Activated CD4-positive, alpha-beta T cell treated with anti-CD3 and anti-CD28 coated beads, Interleukin-2, Interleukin-6, amounts not matched to agents 100 ng/mL and 50 ng/mL, durations not matched to agents 16 hours and 8 hours (primary cell): ENCODE measurements around the gene NCBP3.
A peak's percentile ranks its signal among the peaks of the same experiment; 100 is the strongest.
"Not testable (repeated sequence)": the region's sequence is repeated elsewhere in the genome, so short reads cannot be mapped to it uniquely, and the experiment has no call there.

Experiments
- DNase-seq: peaks from one replicate; pipeline ENCODE4 v3.0.0-alpha.2; 2020

The NCBP3 gene

DNA sequence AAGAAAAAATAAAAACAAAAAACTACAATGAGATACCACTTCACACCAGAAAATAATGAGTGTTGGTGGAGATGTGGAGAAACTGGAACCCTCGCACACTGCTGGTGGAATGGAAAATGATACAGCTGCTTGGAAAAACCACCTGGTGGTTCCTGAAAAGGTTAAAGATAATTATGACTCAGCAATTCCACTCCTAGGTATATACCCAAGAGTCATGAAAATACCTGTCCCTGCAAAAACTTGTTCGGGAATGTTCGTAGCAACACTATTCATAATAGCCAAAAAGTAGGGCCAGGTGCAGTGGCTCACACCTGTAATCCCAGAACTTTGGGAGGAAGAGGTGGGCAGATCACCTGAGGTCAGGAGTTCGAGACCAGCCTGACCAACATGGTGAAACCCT lies 36.9 kb downstream of the NCBP3 start:
- no peak for DNase-seq

DNA sequence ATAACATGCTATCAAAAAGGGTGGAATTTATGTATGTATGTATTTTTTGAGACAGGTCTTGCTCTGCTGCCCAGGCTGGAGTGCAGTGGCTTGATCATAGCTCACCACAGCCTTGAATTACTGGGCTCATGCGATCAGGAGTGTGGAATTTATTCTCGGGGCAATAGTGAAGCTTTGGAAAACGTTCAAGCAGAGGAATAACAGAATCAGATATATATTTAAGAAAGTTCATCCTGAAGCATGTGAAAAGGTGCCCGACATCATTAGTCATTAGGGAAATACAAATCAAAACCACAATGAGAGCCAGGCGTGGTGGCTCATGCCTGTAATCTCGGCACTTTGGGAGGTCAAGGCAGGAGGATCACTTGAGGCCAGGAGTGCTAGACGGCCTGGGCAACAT lies 37.3 kb downstream of the NCBP3 start:
- no peak for DNase-seq

DNA sequence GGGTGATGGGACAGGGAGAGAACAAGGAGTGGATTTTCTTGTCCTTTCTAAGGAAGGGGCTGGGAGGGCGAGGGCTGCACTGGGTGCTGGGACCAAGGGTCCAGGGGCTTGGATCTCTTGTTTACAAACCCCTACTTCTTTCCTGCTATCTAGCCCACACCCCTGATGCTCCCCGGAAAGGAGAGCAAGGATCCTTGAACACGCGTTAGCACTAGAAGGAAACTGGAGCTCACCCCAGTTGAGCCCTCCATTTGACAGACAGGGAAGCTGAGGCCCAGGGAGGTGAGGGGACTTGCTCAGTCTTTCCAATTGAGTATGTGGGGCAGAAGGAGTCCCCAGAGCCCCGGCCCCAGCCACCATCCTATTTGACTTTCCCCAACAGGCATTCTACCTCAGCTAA lies 40.5 kb downstream of the NCBP3 start:
- DNase-seq, result no peak

DNA sequence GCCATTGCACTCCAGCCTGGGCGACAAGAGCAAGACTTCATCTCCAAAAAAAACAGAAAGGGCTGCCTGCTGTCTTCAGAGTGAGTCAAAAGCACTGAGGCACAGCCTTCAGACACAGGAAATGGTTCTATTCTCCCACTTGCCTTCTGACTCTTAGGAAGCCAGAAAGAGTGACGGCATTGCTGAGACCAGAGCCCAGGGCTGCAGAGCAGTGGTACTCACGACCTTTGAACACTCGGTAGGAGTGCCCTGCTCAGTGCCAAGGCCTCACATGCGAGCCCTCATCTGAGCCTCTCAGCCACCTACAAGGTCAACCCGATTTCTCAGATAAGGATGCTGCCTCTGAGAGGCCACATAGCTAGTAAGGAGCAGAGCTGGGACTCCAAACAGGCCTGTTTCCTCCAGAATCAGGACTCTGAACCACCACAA lies 41.5 kb downstream of the NCBP3 start:
- DNase-seq, result peak; percentile 80

DNA sequence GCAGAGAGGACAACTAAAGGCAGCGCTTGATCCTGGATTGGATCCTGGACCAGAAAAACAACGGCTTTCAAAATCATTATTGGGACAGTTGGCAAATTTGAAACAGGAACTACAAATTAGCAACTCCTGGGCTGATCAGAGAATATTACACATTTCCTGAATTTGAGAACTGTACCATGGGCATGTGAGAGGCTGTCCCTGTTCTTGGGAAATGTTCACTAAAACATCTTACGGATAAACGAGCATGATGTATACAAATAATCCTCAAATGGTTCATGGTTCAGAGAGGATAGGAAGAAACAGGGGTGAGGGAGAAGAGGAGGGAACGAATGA lies 42.8 kb downstream of the NCBP3 start:
- DNase-seq, result no peak

DNA sequence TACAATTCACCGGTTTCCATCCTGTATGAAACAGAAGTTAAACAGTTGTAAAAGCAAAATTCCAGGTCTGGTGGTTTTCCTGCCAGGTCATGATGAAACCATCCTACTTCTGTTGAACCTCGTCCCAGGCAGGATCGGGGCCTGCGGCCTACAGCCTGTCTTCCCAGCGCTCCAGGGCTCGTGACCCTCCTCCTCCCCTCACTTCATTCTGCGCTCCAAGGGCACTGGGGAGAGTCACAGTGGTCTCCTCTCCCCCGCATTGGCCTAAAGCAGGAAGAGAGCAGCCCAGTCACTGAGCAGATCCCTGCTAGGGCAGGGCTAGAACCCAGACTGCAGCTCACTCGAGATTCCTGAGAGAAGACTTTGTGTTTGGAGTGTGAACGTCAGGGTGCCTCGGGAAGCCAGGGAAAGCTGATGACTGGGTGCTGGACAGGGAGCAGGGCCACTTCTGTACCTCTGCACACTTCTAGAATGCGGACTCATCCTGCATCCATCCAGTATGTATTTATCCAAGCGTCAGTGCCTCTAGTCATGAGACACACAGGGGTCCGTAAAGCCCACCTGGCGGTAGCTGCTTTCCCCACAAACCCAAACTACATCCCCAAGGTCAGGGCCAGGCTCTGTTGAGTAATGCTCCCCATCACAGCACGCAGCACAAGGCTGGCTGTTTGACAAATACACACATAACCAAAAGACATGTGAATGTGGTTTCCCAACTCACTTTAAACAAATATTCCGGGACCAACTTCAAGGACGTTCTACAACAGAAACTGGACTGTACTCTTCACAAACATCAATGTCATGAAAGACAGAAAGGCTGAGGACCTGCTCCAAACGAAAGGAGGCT lies 43.4 kb downstream of the NCBP3 start:
- no peak for DNase-seq

DNA sequence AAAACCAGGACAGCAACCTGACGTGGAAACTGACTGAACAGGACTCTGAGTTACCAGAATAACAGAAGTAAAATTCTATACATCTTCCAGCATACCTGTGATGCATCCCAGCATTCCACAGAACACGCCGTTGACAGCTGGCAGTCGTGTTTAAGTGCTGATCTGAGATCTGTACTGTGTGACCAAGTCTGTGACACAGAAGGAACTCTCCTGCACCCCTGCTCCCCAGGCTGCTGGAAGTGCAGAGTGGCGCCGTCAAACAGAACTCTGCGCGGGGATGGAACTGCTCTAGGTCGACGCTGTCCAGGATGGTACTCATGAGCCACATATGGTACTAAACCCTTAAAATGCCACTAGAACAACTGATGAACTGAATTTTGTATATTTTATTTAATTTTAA lies 44.3 kb downstream of the NCBP3 start:
- DNase-seq, result no peak

DNA sequence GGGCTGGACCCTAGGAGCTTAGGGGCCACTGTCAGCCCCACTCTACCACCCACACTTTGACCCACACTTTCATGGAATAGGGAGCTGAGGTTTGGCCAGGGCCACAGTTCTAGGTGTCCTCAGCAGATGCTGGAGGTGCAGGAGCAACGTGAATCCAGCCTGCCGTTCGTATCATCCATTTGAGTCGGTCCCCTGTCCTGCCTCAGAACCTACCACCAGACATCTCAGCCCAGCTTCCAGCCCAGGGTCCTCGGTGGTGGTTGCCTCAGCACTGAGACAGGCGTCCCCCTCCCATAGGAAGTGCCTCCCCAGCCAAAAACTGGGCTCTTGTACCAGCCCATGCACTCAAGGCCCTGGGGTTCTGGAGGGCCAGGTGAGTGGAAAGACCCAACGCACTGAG lies 44.7 kb downstream of the NCBP3 start:
- no peak for DNase-seq

DNA sequence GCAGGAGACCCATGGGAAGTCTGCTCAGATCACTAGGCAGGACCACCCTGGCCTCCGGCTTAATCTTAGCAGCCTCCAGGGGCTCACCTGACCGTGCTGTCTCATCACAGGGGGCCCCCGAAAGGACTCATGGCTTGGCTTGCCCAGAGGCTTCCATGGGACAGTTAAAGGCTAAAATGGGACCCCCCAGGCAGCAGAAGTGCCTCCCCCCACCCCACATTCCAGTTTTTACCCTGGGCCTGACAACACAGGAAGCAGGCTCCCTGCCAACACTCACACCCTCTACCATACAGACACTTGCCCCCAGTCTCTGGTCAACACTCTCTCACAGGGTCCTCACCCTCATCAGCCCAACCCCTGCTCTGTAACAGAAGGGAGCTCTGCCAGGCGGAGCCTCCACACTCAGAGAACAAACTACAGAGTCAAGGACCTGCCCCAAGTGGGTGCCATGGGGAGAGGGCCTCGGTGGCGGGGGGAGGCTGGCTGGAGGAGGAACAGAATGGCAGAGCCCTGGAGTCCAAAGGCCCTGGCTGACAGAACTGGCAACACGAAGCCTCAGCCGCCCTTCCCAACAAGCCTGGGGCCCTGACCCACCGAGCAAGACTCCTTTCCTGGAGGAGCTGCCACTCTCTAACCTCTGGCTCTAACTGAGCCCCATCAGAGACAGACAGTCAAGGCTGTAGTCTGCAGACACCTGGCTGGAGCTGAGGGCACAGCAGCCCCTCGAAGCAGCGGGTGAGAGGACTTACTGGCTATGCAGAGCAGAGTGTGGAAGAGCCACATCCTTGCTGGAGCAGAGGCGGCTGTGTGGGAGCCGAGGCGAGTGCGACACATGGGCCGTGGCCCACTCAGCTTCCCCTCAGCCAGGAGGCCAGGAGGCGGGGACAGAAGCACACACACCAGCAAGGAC lies 45.4 kb downstream of the NCBP3 start, which contains the start of gene ITGAE:
Gene ITGAE (minus strand): TSS at position 827 of the 910 bp plus-strand sequence. CDS start 44 bp downstream, at position 783.
- DNase-seq, result no peak

DNA sequence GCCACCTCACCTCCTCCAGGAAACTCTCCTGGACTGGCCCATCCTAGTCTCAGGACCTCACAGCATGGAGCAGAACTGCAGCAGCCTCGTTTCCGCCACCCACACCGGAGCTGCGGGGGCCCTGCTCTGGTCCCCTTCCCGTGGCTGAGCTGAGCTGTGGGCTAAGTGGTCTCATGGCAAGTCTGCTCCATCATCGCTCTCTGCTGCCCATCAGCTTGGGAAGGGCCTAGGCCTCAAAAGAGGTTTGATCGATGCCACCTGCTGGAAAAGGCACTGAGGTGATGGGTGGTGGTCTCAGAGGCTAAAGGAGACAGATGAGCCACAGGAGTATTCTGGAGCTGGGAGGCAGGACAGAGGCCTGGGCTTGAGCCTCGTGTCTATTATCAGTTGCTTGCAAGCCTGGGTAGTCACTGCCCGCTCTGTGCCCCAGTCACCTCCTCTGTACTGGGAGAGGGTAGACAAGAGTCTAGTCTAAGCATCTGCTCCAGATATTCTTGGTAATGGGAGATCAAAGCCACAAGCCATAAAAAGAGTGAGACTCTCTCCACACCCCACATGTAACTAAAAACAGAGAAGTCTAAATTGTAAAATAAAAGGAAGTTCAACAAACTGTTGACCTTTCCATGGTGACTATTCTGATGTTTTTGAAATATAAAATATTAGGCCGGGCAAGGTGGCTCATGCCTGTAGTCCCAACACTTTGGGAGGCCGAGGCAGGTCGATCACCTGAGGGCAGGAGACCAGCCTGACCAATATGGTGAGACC lies 46.7 kb downstream of the NCBP3 start:
- no peak for DNase-seq

DNA sequence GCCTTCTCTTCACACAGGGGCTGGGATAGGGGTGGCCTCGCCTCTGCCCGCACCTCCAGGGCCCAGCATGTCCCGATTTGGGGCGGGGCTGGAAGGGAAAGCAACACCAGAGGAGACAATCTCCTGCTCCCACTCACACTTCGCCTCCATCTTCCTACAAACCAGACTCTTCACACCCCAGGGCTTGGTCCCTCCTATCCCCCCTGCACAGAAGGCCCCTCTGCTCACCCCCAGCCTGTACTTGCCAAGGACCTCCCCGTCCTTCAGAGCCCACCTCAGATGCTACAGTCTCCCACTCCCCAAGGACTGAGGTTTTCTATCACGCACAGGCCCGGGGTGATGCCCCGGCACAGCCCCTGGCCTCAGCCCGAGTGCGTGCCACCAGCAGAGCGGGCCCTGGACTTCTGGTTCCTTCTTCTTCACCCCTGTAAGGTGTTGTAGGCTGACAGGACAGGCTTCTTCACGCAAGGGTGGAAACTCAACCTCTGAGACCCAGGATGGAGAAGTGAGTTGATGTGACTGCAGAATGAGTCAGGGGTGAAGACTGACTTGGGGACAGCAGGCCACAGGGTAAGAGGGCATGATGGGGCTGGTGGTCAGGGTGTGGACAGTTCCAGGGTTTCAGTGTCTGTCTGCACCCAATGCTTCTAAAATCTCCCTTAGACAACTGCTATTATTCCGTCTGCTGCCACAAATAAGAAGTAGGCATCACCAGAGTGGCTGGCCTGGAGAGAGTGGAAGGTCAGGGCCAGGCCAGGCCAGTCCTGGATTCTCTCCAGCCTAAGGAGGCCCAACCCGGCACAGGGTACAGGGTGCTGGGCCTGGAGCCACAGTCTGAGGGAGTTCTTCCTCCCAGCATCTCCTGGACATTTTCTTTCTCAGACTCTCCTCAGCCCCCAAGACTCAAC lies 47.5 kb downstream of the NCBP3 start:
- DNase-seq, result no peak

DNA sequence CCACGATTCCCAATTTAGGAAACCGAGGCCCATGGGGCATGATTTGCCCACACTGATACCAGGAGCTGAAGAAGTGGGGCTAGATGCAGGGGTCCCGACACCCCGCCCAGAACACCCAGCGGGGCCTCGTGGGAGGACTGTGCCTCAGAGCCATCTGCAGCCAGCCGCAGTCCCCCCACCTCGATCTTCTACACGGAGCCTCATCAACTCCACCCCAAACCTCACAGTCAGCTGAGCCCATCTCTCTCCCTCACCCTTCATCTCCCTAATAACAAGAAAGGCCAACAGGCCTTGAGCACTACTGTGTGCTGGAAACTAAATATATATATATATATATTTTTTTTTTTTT lies 49.2 kb downstream of the NCBP3 start:
- no peak for DNase-seq

DNA sequence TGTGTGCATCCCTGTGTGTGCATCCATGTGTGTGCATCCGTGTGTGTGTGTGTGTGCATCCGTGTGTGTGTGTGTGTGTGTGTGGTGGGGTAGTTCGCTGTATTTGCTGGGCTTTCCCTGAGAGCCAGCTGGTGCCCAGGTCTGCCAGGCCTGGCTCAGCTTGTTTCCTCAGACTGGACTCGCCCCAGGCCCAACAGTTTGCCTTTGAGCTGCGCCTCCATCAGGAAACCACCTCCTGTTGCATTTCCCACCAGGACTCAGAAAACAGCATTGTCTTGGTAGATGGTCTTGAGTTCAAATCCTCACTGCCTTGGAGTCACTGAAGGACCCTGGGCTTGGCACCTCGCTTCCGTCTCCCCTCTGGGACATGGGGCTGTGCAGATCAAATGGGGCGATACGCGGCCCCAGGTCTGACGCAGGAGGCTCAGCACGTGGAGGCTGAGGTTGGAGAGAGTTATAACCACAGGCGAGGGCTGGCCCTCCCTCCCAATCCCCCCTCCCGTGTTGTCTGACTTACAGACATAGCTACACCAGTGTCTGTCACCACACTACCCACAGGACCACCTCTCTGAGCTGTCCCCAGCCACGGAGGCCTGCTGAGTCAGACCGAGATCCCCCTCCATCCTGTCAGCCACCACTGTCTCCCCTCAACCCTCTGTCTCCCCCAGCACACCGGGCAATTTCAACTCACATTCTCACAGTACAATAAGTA lies 49.8 kb downstream of the NCBP3 start:
- DNase-seq, result peak; percentile 95

DNA sequence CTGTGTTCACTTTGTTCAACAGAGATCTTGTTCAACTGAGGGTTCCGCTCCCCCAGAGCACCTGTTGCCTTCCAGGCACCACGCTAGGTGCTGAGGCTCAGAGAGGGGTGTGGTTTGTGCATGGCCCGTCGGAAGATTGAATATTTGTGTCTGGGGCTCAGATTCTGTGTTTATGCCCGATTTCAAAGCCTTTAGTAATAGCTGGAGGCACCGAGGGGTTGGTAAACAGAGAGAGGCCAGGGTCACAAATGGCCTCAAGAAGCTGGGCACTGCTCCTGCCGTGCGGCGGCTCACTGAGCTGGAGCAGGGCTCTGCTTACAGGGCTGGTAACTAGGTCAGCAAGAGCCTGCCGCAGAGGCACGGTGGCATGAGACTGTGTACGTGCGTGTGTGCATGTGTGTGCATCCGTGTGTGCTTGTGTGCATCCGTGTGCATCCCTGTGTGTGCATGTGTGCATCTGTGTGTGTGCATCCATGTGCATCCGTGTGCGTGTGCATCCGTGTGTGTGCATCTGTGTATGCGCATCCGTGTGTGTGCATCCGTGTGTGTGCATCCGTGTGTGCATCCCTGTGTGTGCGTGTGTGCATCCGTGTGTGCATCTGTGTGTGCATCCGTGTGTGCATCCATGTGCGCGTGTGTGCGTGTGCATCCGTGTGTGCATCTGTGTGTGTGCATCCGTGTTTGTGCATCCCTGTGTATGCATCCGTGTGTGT lies 50.5 kb downstream of the NCBP3 start:
- DNase-seq, result peak; percentile 27

DNA sequence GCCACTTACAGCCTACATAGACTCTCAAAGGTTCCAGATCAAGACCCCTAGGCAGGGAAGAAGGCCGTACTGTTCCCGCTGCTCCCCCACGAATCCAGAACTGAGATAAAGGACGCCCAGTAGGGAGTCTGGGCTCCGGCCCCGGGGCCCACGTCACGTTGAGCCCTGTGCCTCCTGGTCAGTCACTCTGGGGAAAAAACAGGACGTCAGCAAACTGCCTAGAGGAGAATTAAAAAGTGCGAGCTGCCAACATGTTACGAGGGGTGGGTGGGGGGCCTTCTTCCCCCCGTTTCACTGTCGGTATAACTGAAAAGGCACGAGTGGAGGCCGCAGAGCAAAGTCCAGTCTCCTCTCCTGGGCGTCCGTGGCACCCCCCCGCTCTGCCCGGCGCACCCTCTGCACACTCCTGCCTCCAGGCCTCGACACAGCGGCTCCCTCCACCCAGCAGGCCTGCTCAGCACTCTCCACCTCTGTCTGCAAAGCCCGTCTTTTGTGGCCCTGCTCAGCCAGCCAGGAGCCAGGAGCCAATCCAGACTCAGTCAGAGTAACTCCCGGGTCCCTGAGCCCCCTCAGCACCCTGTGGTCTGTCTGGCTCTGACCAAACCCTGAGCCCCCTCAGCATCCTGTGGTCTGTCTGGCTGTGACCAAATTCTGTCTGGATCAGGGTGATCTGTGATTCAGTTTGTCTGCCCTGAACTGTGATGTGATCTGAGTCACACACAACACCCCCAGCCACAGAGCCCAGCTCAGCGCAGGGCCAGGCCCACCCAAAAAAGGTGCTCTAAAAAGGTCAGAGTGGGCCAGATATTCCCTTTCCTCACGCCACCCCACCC lies 51.3 kb downstream of the NCBP3 start:
- peak; percentile 78 for DNase-seq

DNA sequence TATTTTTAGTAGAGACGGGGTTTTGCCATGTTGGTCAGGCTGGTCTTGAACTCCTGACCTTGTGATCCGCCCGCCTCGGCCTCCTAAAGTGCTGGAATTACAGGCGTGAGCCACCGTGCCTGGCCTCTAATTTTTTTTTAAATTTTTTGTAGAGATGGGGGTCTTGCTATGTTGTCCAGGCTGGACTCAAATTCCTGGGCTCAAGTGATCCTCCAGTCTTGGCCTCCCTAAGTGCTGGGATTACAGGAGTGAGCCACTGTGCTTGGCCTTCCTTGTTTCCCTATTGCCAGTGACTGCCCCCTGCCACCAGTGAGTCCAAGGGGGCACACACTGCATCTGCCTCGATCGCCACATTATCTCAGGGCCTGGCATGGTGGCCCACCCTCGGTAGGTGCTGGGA lies 51.9 kb downstream of the NCBP3 start:
- not testable (repeated sequence) for DNase-seq

DNA sequence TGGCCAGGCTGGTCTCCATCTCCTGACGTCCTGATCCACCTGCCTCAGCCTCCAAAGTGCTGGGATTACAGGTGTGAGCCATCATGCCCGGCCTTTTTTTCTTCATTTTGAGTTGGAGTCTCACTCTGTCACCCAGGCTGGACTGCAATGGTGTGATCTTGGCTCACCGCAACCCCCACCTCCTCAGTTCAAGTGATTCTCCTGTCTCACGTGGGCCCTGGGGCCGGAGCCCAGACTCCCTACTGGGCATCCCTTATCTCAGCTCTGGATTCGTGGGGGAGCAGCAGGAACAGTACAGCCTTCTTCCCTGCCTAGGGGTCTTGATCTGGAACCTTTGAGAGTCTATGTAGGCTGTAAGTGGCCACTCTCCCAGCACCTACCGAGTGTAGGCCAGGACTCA lies 52.8 kb downstream of the NCBP3 start:
- DNase-seq, result not testable (repeated sequence)

DNA sequence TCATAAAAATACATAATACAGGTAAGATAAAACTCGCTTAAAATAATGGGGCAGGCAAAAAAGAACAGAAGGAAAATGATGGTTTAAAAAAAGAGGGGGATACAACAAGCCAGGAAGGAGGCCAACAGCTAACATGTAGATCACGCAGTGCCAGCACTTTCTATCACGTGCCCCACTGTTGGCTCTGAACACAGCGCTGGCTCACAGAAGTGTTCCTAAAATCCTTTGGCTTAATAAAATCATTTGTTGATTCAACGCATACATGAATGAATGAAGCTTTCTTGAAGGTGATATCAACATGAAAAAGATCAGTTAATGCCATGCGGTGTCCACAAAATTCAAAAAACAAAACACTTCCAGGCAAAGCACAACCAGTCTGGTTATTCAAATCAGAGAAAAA lies 53.6 kb downstream of the NCBP3 start:
- DNase-seq, result no peak

DNA sequence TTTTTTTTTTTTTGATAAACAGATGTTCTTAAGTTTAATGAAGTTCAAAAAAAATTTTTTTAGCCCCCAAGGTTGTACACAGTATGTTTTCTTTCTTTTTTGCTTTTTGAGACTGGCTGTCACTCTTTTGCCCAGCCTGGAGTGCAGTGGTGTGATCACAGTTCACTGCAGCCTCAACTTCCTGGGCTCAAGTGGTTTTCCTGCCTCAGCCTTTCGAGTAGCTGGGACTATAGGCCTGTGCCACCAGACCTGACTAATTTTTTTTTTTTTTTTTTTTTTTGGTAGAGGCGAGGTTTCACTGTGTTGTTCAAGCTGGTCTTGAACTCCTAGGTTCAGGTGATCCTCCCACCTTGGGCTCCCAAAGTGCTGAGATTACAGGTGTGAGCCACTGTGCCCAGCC lies 57.8 kb downstream of the NCBP3 start:
- peak; percentile 71 for DNase-seq

DNA sequence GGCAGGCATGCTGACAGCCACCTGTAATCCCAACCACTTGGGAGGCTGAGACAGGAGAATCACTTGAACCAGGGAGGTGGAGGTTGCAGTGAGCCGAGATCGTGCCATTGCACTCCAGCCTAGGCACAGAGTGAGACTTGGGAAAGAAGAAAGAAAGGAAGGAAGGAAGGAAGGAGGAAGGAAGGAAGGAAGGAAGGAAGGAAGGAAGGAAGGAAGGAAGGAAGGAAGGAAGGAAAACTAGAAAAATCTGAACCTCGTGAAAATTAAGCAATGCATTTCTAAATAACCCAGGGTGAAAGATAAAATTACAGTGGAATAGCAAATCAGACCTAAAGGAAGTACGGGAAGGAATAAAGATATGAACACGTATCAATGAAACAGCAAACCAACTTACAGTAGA lies 60.7 kb downstream of the NCBP3 start:
- DNase-seq, result not testable (repeated sequence)
